OCI-LY1 (cell line): ENCODE data around the gene MARCHF9.

ENCODE experiments used
- CTCF ChIP-seq: fragments of 200-600 bp; sonication (generic), shearing (Covaris generic); IDR thresholded peaks from 2 replicates; pipeline ENCODE4 v1.5.1; 2017; ENCODE audit warnings: mild to moderate bottlenecking, antibody characterized with exemption, low read length, moderate library complexity, mixed read lengths
- EZH2 ChIP-seq: fragments of 200-600 bp; sonication (generic), shearing (Covaris generic); IDR thresholded peaks from 2 replicates; pipeline ENCODE4 v1.8.0; 2017; ENCODE audit warnings: borderline replicate concordance, mixed run types, mild to moderate bottlenecking, antibody characterized with exemption, low read length, moderate library complexity, mixed read lengths

- TF ChIP-seq CTCF (no peak), EZH2 (no peak)
Observed at GRCh38 chr12:57755194-57755453, 221 bp downstream of the MARCHF9 start.
